GM12801 (cell line): ENCODE measurements around the gene MAFG.

Experiments used
- CTCF ChIP-seq: IDR thresholded peaks from one replicate; pipeline ENCODE4 v1.5.1; 2011; ENCODE audit warnings: control low read depth; ENCODE audit not compliant: insufficient read length; ENCODE audit errors: extremely low read depth

The MAFG gene

GRCh38 chr17:81878294-81878693, 49.2 kb downstream of the MAFG start:
- TF ChIP-seq CTCF, result no peak

- TF ChIP-seq CTCF, result no peak
Observed at GRCh38 chr17:81877569-81877968, 50.0 kb downstream of the MAFG start.

- TF ChIP-seq CTCF, result no peak
Observed at GRCh38 chr17:81871387-81872230, 55.9 kb downstream of the MAFG start.

DNA sequence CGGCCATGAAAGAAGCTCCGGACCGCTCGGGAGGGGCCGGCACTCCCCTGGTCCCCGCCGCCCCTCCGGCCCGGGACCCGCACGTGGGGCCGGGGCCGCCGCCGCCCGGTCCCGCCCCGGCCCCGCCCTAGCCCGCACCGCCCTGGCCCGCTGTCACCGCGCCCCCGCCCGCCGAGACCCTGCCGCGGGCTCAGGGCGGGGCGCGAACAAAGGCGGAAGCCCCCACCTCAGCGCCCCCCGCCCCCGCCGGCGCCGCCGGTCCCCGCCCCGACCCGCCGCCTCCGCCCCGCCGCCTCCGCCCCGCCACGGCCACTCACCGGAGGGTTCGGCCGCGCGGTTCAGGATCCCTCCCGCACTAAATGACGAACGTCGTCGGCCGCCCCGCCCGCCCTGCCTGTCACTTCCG, 56.6 kb downstream of the MAFG start, which contains the start of gene ARHGDIA:
TSS of gene ARHGDIA (minus strand) at position 357 of the 406 bp plus-strand sequence. CDS start 1,407 bp downstream, outside the sequence.
- TF ChIP-seq CTCF, result no peak

- no peak for TF ChIP-seq CTCF
Observed at GRCh38 chr17:81870131-81870980, 57.2 kb downstream of the MAFG start.

GRCh38 chr17:81869221-81870130, 58.1 kb downstream of the MAFG start:
- TF ChIP-seq CTCF, result no peak
